ENCODE measurements around the gene RFX2.

GRCh38 chr19:5966215-5966614 lies 144.1 kb downstream of the RFX2 start:
- TF ChIP-seq CTCF (IDR thresholded peaks at IDR 0.05 in 4 of 5, conservative IDR thresholded peaks at IDR 0.05 in 1 of 5), result no peak
- no peak for TF ChIP-seq POLR2A (IDR thresholded peaks at IDR 0.05)

All from gastrocnemius medialis (tissue), 4 donors.